HFFc6 (cell line): Measurements from ENCODE around the gene KCNAB1. TPM values are rescaled to one million over a fixed set of nuclear protein-coding genes. Genes with fewer than 3 reads are reported as not detected.

ENCODE experiments used
- DNase-seq: peaks from one replicate; pipeline ENCODE4 v3.0.0-alpha.2; 2018
- H3K27ac Mint-ChIP-seq: 2 replicates; pipeline ENCODE4 v1.8.0; 2020; ENCODE audit warnings: mild to moderate bottlenecking, mixed read lengths
- H3K27me3 Mint-ChIP-seq: 2 replicates; pipeline ENCODE4 v1.8.0; 2021; ENCODE audit warnings: mild to moderate bottlenecking, moderate library complexity, mixed read lengths; ENCODE audit not compliant: insufficient read depth
- H3K36me3 Mint-ChIP-seq: 2 replicates; pipeline ENCODE4 v1.8.0; 2021; ENCODE audit warnings: low read depth, mixed read lengths
- H3K4me1 Mint-ChIP-seq: 2 replicates; pipeline ENCODE4 v1.8.0; 2020; ENCODE audit warnings: low read depth, mixed read lengths
- H3K4me3 Mint-ChIP-seq: 2 replicates; pipeline ENCODE4 v1.8.0; 2020; ENCODE audit warnings: mild to moderate bottlenecking, moderate library complexity, mixed read lengths
- H3K9me3 Mint-ChIP-seq: 2 replicates; pipeline ENCODE4 v1.8.0; 2020; ENCODE audit warnings: mild to moderate bottlenecking, mixed read lengths
- CTCF ChIP-seq: fragments of 200-600 bp; sonication (generic); IDR thresholded peaks from 2 replicates; pipeline ENCODE4 v1.5.0; 2021; ENCODE audit warnings: antibody characterized with exemption, mild to moderate bottlenecking
- total RNA-seq, 6 experiments: library from RNA; stranded (reverse); fragmentation: NEBNext Ultra II Directional; extraction: Animal tissue kit (Norgen Biotek cat#: 25700); gene quantifications; 2 replicates in 1 of 6; 3 replicates in 5 of 6; pipeline ENCODE4 v1.2.3, GENCODE V29; 2021

The KCNAB1 gene
- total RNA-seq, 6 experiments from 2014 or later = not detected

GRCh38 chr3:156518726-156519125 lies 398.3 kb downstream of the KCNAB1 start:
- Mint-ChIP-seq H3K36me3 (no peaks in the 10 kb centered on the region), H3K27ac (no peak overlapping the region), H3K4me1 (peaks cover 13% of the 10 kb centered on the region), H3K4me3 (no peak overlapping the region), H3K27me3 (no peaks in the 10 kb centered on the region), H3K9me3 (no peaks in the 10 kb centered on the region)
- TF ChIP-seq CTCF = no peak
- DNase-seq = no peak

GRCh38 chr3:156519758-156520162 lies 399.4 kb downstream of the KCNAB1 start:
- H3K27ac Mint-ChIP-seq = no peak overlapping the region
- H3K4me1 Mint-ChIP-seq = peaks cover 9% of the 10 kb centered on the region; the same call in 1 of the 2 replicates
- TF ChIP-seq CTCF = no peak
- H3K4me3 Mint-ChIP-seq = no peak overlapping the region
- DNase-seq = no peak
- H3K36me3 Mint-ChIP-seq = no peaks in the 10 kb centered on the region
- no peaks in the 10 kb centered on the region for H3K27me3 Mint-ChIP-seq
- H3K9me3 Mint-ChIP-seq = no peaks in the 10 kb centered on the region

GRCh38 chr3:156522673-156523072 lies 402.3 kb downstream of the KCNAB1 start:
- TF ChIP-seq CTCF = no peak

GRCh38 chr3:156525808-156526207 lies 405.4 kb downstream of the KCNAB1 start:
- Mint-ChIP-seq H3K36me3 (no peaks in the 10 kb centered on the region), H3K4me3 (no peak overlapping the region), H3K4me1 (no peaks in the 10 kb centered on the region), H3K27me3 (no peaks in the 10 kb centered on the region; the same call in 1 of the 2 replicates), H3K9me3 (no peaks in the 10 kb centered on the region), H3K27ac (no peak overlapping the region)
- DNase-seq = no peak
- TF ChIP-seq CTCF = no peak

More at GRCh38 chr3:156522673-156523072, 402.3 kb downstream of the KCNAB1 start:
- H3K27ac Mint-ChIP-seq = no peak overlapping the region
- no peaks in the 10 kb centered on the region for H3K4me1 Mint-ChIP-seq
- no peak for DNase-seq
- no peaks in the 10 kb centered on the region for H3K27me3 Mint-ChIP-seq
- H3K4me3 Mint-ChIP-seq = no peak overlapping the region
- H3K36me3 Mint-ChIP-seq = no peaks in the 10 kb centered on the region
- H3K9me3 Mint-ChIP-seq = no peaks in the 10 kb centered on the region

GRCh38 chr3:156527060-156527459 lies 406.7 kb downstream of the KCNAB1 start:
- no peaks in the 10 kb centered on the region; the same call in 1 of the 2 replicates for H3K27me3 Mint-ChIP-seq
- no peaks in the 10 kb centered on the region for H3K4me1 Mint-ChIP-seq
- H3K9me3 Mint-ChIP-seq = no peaks in the 10 kb centered on the region
- H3K36me3 Mint-ChIP-seq = no peaks in the 10 kb centered on the region
- no peak for TF ChIP-seq CTCF
- H3K27ac Mint-ChIP-seq = no peak overlapping the region
- no peak overlapping the region for H3K4me3 Mint-ChIP-seq
- DNase-seq = no peak

GRCh38 chr3:156530980-156531379 lies 410.6 kb downstream of the KCNAB1 start:
- Mint-ChIP-seq H3K4me3 (no peak overlapping the region), H3K4me1 (peaks cover 29% of the 10 kb centered on the region), H3K27ac (no peak overlapping the region), H3K36me3 (no peaks in the 10 kb centered on the region), H3K27me3 (peaks cover 5% of the 10 kb centered on the region), H3K9me3 (no peaks in the 10 kb centered on the region)
- DNase-seq = no peak
- no peak for TF ChIP-seq CTCF
